GM23248 (cell line): Measurements from ENCODE around the gene RNF138.

ENCODE experiments used
- EZH2 ChIP-seq: fragments of 200-600 bp; sonication (generic); IDR thresholded peaks from 2 replicates; pipeline ENCODE4 v1.6.1; 2018; ENCODE audit warnings: antibody characterized with exemption, mild to moderate bottlenecking; ENCODE audit not compliant: insufficient read depth, poor library complexity, severe bottlenecking
- EZH2phosphoT487 ChIP-seq: fragments of 200-600 bp; sonication (generic); IDR thresholded peaks from 2 replicates; pipeline ENCODE4 v1.6.1; 2018; ENCODE audit warnings: antibody characterized with exemption, moderate library complexity, mild to moderate bottlenecking, low read depth; ENCODE audit not compliant: insufficient read depth

DNA sequence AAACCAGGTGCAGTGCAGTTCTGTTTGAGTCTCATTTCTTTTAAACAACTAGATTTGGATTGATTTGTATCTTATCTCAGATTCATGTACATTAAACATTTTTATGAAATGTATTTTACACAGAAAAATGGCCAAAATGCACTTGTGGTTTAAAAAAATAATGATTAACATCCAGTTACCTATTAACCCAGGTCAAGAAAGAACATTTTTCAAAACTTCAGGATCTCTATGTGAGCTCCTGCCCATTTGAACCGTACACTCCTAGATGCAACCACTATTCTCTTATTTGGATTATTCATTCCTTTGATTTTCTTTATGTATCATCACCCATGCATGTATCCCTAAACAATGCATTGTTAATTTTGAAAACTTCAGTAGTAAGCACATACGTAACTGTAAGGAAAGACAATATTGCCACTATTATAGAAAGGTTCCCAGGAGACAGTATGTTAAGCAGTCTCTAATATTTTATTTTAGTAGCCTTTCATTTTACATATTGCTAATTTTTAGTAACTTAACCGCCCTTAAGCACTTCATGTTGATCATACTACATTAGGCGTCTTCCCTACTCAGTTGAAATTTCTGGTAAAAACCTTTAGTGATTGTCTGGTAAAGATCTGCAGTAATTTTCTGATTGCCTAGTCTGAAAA, 22.7 kb downstream of the RNF138 start:
- TF ChIP-seq EZH2phosphoT487, result no peak
- TF ChIP-seq EZH2, result no peak
